Measurements from ENCODE around the gene DOK7.
"Not testable (repeated sequence)": the region's sequence is repeated elsewhere in the genome, so short reads cannot be mapped to it uniquely, and the experiment has no call there.

DOK7 gene

DNA sequence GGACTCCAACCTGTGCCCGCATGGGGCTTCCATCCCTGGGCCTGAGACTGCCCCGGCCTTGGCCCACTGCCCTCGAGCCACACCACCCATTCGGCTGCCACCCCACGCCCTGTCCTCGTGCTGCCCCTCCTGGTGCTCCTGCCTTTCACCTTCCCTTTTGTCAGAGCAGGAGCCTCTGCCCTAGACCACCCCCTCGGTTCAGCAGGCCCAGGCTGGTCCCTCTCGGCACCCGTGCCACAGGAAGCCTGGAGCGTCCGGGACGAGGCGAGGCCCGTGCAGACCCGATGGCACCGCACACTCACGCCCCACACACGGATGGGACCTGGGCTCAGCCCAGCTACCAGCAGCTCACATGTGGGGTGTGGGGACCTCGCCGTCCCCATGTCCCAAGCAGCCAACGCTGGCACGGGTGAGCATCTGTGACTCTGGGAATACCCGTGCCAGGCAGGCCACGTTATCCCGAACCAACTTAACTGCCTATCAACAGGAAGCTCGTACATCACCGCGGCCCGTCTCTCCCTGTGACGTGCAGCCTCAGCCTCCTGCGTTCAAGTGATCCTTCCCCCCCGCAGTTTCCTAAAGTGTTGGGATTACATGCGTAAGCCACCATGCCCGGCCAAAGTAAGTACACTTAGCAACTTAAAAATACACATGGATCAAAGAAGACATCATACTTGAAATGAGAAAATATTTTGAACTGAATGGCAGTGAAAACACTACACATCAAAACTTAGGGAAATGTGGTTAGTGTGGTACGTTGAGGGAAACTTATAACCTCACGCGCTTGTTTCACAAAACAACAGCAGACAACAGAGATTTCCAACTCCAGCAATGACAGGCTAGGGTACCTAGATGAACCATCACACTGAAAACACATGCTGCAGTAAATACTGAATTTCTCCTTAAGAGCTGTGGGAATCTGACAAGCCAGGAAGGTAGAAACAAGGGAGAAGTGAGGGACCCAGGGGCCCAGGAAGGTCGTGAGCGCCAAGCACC lies 40.1 kb downstream of the DOK7 start:
- DNase-seq (ENCODE audit: low spot score): no peak

DNA sequence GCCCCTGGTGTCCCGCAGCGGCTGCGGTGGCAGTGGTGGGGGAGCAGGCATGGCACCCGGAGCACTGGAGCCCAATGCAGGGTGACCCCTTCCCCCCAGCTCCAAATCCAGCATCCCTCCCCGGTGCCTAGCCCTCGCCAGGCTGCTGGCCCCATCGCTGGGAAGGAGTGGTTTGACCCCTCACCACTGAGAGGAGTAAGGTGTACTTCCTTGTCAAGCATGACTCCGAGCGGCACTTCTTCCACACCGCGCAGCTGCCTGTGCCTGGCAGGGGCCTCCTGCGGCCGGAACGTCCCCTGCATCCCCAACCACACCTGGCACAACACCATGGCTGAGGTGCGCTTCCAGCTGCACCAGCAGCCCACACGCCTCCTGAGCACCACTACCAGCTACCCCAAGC lies 42.1 kb downstream of the DOK7 start:
- DNase-seq (ENCODE audit: low spot score): no peak

DNA sequence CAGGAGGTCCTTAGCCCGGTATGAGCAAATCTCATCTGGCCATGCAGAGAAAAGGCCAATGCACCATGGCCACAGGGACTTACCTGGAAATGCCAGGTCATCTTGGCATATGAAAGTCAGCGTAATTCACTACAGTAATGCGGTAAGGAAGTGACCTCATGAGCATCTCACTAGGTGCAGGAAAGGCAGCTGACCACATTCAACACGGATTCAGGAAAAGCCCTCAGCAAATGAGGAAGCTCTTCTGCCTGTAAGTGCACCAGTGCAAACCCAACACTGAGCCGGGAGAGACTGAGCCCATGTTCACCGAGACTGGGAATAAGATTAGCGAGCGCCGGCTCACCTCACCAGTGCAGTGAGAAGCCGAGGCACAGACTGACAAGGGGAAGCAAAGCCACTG lies 45.4 kb downstream of the DOK7 start:
- no peak for DNase-seq (ENCODE audit: low spot score)

DNA sequence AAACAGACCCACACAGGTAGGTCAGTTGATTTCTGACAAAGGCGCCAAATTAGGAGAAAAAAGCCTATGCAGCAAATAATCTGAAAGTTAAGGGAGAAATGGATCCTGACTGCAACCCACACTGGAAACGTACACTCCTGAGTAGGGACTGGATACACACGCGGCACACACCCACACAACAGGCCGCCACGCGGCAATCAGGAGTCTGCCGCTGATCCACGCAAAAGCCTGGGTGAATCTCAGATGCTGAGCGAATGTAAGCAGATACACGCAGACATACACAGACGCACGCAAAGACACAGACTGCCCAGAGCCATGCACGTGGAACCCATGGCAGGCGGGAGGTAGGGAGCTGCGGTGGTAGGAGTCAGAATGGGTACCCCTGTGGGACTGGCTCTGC lies 47.4 kb downstream of the DOK7 start:
- DNase-seq (ENCODE audit: low spot score): no peak

DNA sequence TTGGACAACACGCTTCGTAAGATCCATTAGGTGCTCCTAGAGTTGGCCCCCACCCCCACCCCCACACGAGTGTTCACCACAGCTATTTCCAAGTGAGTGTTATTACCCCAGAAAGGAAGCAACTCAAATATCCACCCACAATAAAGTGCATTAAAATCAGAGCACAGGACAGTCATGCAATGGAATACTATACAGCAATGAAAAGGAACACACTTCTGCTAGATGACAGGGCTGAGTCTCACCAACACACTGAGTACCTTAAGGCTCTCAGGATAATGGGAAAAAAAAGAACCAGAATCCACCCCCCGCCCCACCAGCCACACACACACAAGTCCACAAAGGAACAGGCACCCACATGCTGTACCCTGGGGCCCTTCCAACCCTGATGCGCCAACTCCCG lies 48.1 kb downstream of the DOK7 start:
- DNase-seq (ENCODE audit: low spot score): no peak

DNA sequence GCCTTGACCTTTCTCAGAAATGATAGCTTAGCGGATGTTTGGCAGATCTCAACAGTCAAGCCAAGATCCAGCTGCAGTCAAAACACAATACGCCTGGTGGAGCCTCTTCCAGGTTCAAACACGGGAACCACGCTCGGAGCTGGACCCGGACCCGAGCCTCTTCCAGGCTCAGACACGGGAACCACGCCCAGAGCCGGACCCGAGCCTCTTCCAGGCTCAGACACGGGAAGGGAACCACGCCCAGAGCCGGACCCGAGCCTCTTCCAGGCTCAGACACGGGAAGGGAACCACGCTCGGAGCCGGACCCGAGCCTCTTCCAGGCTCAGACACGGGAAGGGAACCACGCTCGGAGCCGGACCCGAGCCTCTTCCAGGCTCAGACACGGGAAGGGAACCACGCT lies 48.5 kb downstream of the DOK7 start:
- DNase-seq (ENCODE audit: low spot score): not testable (repeated sequence)

DNA sequence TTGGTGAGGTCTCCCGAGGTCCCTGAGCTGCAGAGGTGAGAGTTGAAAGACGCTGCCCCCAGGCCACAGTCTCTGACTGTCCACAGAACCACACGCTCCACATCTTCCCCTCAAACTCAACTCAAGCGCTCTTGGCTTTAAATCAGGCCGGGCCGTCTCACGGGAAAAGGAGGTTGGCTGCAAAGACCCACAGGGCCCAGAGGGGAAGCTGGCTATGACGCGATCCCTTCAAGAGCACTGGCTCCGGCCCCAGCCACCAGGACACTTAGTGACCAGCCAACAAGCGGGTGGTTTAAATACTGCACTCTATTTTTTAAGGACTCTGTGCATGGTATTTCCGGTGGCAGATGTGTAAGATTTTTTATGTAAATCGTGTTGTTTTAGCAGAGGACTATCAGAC lies 49.2 kb downstream of the DOK7 start:
- DNase-seq (ENCODE audit: low spot score): no peak

DNA sequence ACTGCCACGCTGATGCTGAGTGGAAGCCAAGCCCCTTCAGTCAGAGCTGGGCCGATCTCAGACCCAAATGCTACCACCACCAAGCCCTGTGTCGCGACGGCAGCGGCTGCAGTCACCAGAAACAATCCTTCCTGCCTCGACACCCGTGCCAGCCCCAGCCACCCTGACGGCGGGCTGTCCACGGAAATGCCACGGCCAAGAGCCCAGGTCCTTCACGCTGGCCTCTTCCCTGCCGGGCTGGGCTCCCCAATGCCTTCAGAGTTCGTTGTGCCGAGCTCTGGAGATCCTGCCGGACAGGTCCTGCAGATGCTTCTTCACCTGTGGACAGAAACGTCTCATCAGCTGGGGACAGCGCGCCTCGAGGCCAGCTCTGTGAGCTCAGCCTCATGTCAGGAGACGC lies 49.6 kb downstream of the DOK7 start:
- no peak for DNase-seq (ENCODE audit: low spot score)

DNA sequence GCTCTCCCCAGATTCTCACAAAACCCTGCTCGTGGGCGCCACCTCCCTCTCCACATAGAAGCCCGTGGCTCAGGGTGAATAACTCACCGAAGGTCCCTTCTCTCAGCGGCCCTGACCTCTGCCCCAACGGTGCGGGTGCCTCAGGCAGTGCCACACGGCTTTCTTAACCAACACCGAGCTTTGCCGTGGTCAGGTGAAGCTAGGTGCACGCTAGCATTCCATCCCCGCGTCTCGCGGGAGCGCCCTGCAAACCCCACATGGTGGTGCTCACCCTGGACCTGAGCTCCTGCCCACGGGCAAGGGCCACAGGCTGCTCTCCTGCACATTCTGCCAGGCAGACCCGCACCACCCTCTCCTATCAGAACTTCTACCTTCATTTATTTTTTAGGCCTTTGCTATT lies 50.7 kb downstream of the DOK7 start:
- no peak for DNase-seq (ENCODE audit: low spot score)

DNA sequence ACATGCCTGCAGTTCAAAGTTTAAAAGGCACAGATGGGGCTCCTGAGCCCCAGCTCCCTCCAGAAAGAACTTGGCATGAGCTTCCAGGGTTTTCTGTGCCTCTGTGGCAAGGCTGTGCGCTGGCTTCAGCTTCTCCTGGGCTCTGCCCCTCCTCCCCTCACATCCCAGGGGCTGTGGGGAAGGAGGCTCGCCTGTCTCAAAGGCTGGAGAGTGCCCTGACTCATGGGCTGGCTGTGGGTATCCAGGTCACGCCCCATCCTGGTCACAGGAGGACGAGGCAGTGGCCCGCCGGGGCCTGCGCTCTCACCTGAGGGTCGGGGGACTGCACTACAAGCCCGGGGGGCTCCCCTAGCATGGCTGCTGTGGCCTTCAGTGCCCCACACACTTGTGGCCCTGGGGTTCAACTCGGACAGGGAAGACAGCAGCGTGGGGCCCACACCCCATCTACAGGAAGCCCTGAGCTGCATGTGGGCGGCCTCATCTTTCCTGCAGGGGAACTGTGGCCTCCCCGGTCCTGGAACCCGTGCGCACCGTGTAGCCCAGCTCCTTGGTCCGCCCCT lies 51.2 kb downstream of the DOK7 start:
- no peak for DNase-seq (ENCODE audit: low spot score)

DNA sequence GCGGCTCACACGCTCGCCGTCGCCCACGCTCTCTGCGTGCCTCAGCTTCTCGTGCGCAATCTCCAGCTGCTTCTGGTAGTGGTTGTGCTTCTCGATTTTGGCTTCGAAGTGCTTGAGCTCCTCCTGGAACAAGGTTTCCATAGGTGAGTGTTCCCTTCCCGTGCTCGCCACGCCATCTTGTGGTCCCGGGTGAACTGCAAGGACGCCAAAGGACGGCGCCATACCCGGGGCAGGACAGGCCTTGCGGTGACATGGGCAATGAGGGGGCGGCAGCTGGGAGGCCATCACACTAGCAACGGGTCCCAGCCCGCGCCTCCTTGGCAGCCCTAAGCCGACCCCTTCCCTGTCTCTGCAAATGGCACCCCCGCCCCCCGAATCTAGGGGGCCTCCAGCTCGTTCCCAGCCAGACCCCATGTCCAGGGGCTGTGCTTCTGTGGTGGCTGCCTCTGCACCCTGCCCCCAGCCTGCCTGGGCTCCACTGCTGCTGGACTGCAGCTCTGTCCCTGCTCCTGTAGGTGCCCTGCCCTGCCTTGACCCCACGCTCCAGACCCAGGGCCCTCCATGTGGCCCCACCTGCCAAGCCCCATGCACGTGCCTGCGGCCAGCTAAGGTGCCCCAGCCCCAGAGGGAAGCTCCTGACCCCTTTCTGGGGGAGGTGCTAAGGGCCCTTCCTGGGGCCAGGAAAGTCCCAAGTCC lies 51.8 kb downstream of the DOK7 start:
- DNase-seq (ENCODE audit: low spot score): no peak

DNA sequence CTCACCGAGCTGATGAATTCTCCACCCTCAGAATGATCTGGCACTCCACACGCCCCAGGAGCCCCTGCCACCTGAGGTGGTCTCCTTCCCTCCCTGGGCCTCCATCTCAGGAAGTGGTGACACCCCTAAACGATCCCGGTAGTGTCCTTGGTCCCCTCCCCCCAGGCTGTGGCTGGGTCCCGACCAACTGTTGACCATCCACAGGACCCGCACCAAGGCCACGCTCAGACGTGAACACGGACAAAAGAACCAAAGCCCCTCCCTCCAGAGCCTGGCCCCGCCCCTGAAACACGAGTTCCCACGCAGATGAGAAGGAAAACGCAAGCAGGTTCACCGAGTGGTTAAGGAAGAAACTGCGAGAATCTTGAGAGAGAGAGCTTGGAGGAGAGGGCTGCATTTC lies 52.5 kb downstream of the DOK7 start:
- DNase-seq (ENCODE audit: low spot score): no peak

DNA sequence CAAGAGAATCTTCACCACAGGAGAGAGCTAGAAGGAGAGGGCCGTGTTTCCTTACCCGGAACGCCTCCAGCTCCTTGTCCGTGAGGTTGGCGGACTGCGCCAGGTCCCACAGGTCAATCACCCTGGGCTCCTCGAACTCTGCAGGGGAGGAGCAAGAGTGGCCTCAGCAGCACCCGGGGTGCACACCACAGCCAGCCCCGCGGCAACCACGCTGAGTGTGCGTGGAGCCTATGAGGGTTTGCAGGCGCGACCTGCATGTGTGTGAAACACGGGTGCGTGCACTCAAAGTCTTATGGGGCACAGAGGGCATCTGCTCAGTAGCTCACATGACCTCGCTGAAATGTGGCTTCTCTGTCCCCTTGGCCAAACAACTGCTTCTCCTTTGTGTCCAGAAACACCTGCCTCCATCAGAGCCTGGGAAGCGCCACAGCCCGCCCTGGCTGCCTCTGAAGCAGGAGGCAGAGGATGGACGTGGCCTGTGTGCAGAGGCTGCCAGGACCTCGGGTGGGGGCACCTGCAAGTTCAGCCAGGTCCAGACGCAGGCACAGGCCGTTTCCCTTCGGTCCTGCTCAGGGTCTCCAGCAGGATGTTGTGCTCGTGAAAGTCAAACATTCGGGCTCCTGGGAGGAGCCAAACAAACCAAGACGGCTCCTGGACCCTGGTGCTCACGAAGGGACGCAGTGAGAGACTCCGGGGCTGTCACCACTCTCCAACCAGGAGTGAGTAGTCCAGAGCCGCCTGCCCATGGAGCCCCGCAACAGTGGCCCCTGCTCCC lies 53.1 kb downstream of the DOK7 start:
- no peak for DNase-seq (ENCODE audit: low spot score)

DNA sequence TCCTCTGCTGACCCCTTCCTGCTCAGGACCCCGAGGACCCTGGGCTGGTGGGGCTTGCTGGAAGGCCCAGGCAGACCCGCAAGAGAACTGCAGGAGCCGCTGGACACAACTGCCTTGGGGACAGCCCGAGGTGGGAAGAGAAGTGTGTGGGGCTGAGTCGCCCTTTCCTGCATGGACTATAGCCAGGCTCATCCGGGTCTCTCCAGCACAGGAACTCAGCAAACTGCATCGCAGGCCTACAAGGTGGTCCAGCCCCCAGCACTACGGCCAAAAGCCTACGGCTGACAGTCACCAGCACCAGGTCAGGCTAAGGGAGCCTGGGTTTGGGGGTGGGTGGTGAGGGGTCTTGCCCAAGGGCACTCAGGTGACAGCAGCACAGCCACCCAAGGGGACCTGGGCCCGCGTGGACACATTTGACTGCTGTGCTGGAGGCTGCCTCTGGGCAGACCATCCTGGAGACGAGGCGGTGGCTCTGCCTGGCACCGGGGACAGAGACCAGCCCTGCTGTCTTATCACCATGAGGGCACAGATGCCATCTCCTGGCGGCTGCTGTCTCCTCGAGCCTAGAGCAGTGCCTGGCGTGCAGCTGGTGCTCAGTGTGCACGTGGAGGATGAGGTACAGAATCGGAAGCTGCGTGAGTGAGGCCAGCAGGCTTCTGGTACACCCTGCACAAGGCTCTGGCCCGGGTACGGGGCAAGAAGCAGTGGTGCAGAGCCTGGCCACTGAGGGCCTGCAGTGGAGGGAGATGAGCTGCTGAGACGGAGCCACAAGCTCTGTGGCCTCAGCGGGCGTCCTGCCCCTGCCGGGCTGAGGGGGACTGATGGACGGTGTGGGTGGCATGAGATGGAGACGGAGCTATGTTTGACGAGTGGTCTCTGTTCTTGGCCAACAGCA lies 54.0 kb downstream of the DOK7 start:
- no peak for DNase-seq (ENCODE audit: low spot score)

DNA sequence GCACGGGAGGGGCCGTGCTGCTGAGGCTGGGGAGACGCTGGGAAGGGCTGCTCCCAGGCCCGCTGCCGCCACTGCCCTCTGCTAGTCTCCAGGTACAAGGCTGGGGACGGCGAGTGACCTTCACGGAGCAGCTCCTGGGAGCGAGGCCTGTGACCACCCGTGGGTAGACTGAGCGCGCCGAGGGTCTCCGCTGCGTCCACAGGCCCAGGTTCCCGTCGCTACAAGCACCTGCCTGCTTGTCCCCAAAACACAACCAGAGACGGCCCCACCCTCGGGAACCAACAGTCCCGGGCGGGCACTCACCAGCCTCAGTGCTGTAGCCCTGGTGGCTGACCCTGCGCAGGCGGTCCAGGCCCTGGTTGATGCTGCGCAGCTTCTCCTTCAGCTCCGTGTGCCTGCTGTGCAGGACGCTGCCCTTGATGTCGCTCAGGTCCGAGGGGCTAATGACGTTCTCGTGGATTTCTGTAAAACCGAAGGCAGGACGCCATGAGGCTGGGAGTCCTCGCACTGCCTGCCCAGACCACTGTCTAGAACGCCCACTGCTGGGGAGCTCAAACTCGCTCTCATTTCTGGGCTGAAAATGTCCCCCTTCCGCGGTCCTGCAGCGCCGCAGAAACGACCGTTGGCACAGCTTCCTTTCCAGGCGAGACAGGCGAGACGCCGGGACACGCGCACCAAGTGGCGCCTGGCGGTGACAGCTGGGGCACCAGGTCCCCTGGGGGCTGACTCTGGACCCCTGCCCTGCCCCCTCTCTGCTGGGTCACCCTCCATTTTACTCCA lies 54.8 kb downstream of the DOK7 start:
- no peak for DNase-seq (ENCODE audit: low spot score)

DNA sequence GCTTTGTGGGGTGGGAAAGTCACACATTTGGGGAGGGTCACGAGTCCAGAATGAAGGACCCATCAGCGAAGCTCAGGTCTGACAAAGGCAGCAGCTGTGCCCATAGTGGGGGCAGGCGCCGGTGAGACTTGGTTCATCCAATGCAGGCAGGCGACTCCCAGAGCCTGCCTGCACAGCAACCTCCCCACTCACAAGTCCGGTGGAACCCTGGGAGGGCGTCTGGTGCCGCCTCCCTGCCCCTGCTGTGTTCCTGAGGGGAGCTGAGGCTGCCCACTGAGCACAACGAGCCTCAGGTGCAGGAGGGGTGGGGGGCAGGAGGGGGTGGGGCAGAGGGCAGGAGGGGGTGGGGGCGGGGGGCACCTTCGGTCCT lies 55.4 kb downstream of the DOK7 start:
- no peak for DNase-seq (ENCODE audit: low spot score)

DNA sequence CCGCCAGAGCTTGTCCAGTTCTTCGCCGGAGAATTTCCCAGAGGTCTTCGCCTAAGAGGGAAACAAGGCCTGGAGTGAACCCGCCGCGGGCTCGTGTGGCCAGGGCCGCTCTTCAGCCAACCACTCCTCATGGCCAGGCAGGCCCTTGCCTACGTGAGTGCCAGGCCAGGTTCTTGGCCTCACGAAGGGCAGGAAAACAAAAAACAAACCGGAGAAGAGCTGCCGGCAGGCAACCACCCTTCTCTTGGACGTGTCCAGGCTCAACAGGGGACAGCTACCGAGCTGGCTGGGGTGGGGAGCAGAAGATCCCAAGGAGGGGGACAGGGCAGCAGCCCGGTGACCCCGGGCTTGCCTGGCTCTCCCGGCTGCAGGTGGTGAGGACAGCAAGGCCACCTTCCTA lies 55.8 kb downstream of the DOK7 start:
- DNase-seq (ENCODE audit: low spot score): no peak

DNA sequence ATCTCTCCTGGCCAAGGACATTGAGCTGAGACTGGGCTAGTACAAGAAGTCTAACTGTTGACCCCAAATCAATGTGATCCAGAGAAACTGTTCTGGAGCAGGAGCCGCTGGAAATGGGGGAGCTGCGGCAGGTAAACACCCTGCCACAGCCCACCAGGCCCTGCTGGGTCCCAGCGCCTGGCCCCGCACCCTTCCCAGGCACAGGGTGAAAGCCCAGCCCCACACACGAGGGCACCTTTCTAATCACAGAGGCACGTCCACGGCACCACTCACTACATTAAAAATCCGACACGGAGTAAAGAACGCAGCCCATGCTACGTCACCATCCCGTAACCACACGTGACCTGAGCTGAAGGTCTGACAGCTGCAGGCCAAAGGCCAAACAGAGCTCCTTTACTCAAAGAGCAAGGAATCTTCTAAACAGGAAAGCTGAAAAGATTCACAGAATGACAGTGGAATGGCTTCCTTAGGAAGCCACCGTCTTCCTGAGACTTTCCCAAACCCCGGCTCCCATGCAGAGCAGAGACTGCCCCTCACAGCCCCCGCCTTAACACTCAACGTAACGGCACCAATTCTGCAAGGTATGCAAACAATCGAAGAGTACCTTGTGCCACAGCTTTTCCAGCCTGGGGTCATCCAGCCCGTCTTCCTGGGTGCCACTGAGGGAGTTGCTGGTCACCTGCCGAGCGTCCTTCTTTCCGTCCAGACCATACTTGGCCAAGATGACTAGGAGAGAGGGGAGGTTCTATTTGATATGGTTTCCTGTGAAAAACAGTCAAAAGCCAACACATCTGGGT lies 56.6 kb downstream of the DOK7 start:
- no peak for DNase-seq (ENCODE audit: low spot score)

DNA sequence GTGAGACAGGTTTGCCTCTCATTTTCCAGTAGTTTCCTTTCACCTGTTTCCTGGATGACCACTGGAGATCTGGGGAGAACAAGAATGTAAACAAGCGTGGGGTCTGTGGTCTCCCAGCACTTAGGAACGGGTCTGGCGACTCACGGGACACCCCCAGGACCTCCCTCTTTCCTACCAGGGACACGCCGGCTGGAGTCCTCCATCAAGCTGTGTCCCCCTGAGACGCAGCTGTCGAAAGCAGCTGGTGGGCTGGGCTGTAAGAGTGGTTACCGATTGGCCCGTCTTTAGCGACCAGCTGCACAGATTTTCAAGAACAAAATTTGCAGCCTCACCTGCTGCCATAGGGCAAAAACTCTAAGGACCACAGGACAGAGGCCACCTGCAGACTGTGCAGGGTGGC lies 57.2 kb downstream of the DOK7 start:
- DNase-seq (ENCODE audit: low spot score): no peak

All from AG08396 (cell line).